ENCODE measurements around the gene KLHL12.

GRCh38 chr1:202880062-202880461 is 47.0 kb downstream of the KLHL12 start:
- TF ChIP-seq, protein P1, sequence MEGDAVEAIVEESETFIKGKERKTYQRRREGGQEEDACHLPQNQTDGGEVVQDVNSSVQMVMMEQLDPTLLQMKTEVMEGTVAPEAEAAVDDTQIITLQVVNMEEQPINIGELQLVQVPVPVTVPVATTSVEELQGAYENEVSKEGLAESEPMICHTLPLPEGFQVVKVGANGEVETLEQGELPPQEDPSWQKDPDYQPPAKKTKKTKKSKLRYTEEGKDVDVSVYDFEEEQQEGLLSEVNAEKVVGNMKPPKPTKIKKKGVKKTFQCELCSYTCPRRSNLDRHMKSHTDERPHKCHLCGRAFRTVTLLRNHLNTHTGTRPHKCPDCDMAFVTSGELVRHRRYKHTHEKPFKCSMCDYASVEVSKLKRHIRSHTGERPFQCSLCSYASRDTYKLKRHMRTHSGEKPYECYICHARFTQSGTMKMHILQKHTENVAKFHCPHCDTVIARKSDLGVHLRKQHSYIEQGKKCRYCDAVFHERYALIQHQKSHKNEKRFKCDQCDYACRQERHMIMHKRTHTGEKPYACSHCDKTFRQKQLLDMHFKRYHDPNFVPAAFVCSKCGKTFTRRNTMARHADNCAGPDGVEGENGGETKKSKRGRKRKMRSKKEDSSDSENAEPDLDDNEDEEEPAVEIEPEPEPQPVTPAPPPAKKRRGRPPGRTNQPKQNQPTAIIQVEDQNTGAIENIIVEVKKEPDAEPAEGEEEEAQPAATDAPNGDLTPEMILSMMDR (IDR thresholded peaks at IDR 0.05) = no peak
- TF ChIP-seq POLR2AphosphoS5 (IDR thresholded peaks at IDR 0.05; ENCODE audit: insufficient read depth in 1 of 2, low read depth in 1 of 2) = no peak
- no peak for TF ChIP-seq POLR2A (IDR thresholded peaks at IDR 0.05)
